Embryonic facial prominence (tissue), 1 donor: Measurements from ENCODE around the gene MAS1L.

Experiments used
- DNase-seq: peaks from one replicate; pipeline ENCODE4 v3.0.0-alpha.2; 2016; ENCODE audit errors: extremely low spot score

MAS1L gene

GRCh38 chr6:29487660-29488059, at the start of gene MAS1L:
TSS of gene MAS1L (minus strand) at chr6:29487956. CDS start at chr6:29487902, 54 bp downstream.
- no peak for DNase-seq

DNA sequence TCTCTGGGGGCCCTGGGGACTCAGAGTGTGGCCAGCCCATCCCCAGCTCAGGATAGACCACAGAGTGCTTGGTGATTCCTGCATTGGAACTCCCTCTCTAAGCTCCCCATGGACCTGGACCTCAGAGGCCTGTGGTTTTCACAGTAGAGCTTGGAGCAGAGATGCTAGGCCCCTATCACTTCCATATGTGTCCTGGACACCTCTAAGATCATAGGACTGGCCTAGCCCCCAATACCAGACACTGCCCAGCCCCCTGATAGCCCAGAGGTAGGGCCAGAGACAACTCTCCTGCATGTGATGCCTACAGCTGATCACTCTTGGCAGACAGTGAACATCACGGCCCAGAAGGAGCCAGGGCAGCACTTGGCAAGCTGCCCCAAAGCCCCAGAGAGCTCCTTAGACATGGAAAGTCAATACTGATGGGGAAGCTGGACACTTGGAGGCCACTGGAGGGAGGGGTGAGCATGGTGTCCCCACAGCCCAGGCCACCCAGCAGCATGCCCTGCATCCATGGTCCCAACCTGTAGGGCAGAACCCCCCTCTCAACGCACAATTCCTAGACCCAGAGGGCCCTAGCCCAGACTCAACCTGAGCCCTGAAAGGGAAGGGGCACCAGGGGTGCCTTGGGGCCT, 44.7 kb upstream of the MAS1L start:
- no peak for DNase-seq

- DNase-seq: no peak
Observed at GRCh38 chr6:29531668-29532067, 43.9 kb upstream of the MAS1L start.

DNA sequence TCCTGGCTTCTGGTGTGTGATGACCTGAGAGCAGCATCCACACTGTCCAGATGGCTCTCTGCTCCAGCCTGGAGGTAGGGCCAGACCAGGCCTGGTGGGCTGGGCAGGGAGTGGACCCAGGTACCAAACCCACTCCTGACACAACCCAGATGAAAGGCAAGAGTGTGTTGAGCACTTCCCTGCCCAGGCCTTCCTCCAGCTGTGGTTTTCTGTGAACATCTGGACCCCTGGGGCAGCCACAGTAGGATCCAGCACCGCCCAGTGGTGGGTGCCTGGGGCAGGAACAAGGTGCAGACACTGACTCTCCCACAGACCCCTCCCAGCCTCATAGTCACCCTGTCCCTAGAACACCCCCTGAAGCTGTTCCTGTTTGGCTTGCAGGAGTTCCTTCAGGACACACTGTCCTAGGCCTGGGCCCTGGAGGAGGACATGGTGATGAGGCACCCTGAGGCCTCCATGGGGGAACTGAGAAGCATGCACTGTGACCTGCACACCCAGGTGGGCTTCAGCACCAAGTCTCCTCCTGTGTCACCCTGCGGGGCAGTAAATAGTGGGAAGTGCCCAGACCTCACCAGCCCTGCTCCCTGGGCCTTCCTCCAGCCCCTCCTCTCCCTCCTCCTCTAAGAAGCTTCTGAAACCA, 43.0 kb upstream of the MAS1L start:
- no peak for DNase-seq

DNA sequence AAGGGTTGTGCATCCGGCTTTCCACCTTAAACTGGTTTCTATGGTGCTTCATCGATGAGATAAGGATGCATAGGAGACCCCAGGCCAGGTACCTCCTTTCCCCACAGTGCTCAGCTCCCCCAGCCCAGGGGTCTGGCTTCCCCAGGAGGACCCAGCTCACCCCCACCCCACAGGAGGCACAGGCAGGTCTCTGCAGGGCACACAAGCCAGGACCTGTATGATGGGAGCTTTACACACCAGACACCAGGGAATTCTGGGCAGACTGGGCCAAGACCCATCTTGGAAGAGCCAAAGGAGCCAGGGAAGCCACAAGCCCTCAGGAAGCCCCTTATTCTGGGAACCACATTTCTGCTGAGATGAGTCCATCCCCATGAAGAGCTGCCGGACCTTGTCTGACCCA, 42.2 kb upstream of the MAS1L start:
- no peak for DNase-seq

GRCh38 chr6:29528988-29529560, 41.3 kb upstream of the MAS1L start:
- DNase-seq: no peak

DNA sequence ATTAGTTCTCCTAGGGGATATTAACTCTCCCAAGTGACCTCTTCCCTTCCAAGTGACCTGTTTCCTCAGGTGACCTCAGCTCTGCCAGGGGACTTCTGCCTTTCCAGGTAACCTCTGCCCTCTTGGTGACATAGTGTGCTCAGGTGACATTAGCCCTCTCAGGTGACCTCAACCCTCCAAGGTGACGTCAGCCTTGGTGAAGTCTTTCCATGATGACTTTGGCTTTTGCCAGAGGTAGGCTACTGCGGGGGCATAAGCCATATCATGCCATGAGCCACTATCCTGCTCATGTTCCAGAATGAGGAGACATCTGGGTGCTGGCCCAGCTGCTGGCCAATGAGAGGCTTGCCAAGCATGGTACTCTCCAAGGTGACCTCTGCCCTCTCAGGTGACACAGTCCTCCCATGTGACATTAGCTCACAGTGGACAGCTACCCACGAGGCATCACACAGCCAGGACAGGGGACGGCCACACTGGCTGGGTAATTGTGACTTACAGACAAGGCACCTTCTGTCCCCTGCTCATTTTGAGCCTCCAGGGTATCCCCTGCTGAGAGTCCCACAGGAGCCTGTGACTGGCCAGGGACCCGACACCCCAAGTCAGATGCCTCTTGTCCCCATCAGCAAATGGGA, 40.7 kb upstream of the MAS1L start:
- DNase-seq: no peak

- DNase-seq: no peak
Observed at GRCh38 chr6:29527564-29527963, 39.8 kb upstream of the MAS1L start.

- no peak for DNase-seq
Observed at GRCh38 chr6:29527126-29527525, 39.4 kb upstream of the MAS1L start.

GRCh38 chr6:29525311-29525639, 37.5 kb upstream of the MAS1L start:
- no peak for DNase-seq

GRCh38 chr6:29524444-29525310, 36.9 kb upstream of the MAS1L start:
- no peak for DNase-seq

DNA sequence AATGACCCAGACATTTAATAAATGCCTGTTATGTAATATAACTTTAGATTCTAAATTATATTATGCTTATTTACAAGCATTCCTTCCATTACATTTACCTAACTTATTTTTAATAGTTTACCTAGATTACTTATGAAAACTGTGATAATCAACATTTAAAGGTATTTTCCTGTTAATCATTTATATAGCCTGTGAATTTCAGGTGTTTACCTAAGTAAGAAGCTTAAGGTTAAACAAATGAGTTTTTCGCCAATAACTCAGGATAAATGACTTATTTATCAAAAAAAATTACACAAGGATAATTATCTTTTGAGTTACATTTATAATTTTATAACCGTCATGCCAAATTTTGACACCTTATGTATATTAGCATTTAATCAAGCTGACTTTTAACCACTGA, 36.3 kb upstream of the MAS1L start:
- DNase-seq: no peak

- no peak for DNase-seq
Observed at GRCh38 chr6:29522227-29522626, 34.5 kb upstream of the MAS1L start.

DNA sequence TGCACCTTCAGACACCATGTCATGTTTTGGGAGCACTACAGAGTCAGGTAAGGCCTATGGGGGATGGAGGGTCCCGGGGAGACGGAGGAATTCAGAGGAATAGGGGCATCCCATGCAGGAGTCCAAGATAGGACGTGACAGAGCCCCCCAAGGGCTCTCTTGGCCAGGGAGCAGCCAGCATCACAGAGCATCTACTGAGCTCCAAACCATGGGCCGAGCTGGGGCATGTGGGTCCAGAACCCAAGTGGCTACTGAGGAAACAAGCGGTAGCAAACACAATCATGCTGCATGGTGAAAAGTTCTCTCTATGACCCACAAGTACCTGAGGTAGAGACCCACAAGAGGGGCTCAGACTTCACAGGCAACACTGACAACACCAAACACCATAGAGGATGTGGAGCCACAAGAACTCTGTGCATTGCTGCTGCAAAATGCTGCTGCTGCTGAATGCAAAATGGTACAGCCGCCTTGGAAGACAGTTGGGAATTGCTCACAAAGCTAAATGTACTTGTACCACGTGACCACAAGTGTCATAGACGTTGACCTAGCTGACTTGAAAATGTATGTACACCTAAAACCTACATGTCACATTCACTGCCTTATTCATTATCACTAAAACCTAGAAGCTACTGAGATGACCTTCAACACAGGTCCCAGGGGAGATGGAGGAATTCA, 33.4 kb upstream of the MAS1L start:
- DNase-seq: no peak

- no peak for DNase-seq
Observed at GRCh38 chr6:29520232-29520631, 32.5 kb upstream of the MAS1L start.

DNA sequence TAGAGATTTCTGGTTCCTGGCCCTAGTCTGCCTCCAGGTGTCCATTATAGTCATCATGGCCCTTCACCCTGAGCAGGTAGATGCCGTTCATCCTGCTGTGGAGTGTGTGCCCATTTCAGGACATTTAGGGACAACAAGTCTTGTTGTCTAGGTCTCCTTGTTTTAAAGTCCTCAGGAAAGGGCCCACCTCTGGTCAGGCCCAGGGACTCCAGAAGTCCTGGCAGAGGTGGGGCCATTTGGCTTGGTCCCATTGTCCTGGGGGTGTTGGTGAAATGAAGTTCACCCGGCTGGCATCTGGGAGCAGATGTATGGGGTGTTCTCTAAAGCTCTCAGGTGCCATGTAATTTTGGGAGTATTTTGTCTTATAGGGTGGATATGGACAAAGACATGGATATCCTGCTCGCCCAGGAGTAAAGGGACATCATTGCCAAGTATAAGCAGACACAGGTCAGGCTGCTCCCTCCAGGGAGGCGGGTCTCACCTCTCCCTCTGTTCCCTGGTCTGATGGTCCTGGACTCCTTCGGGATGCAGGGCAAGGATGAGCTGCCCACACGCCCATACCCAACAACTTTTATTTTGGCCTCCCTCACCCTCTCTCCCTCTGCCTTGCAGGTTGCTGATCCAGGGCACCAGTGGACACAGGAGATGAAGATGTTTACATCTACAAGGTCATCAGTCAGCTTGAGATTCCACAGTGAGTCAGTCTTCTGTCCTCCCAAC, 31.7 kb upstream of the MAS1L start:
- no peak for DNase-seq

DNA sequence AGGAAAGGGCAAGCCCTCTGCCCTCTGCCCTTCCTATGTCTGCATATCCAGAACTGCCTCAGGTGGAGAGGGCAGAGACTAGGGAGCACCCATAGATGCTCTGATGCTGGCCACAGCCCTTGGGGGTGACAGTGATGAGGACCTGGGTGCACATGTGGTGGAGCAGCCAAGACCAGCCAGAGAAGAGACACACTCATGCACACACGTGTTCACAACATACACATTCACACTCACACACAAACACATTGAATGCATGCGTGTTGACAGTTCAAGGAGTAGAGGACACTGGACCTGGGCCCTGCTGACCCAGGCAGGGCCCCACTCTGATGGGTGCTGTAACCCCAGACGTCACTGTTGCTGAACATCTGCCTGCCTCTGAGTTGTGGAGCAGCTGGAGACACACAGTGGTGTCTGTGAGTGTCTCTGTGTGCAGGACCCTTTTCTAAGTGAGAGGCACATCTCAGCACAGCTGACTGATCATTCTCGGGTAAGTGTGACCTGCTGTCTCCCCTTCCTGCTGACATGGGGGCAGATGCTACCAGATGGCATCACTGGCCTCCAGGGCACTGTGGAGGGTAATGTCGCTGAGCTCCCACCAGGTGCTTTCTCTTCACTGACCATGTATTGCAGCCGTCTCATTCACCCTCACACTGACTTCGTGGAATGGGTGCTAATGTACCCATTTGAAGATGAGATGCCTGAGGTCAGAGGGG, 30.1 kb upstream of the MAS1L start:
- no peak for DNase-seq

- DNase-seq: no peak
Observed at GRCh38 chr6:29517245-29517644, 29.5 kb upstream of the MAS1L start.

DNA sequence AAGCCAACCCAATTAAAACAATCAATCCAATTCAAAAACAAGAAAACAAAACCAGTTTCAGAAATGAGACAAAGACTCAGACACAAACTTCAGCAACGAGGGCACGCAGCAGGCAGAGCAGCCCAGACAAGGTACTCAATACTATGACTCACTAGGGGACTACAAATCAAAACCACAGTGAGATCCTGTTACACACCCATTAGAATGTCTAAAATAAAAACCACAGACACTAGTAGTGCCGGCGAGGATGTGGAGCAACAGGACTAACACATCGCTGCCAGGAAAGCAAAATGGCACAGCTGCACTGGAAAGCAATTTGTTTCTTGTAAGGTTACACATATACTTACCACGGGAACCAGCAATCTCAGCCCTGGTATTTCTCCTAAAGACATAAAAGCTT, 28.4 kb upstream of the MAS1L start:
- no peak for DNase-seq

DNA sequence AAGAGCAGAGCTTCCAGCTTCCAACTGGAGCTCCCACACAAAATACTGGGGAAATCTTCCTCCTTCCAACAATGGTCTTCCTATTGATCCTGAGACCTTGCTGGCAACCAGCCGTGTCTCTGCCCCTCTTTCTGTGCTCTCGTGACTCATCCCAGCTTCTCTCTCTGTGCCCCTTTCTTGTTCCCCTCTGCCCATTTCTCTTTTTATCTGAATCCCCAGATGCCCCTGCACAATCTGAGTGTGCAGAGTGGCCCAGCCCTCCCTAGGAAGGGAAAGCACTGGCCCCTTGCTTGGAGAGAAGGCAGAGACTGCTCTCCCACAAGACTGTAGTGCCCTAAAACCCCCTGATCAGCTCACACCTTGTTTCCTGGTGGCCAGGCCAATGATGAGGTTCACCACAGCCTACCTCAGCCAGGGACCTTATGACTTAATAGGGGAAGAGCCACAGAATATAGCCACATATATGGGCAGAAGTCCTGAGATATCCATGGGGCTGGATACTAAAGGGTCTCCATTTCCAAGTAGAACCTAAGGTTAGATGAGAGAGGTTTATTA, 23.1 kb upstream of the MAS1L start:
- no peak for DNase-seq
